ENCODE results near the gene FNDC8. TPM values are rescaled to one million over a fixed set of nuclear protein-coding genes. Genes with fewer than 3 reads are reported as not detected.
A peak's percentile ranks its signal among the peaks of the same experiment; 100 is the strongest.

The FNDC8 gene
- not detected for total RNA-seq

DNA sequence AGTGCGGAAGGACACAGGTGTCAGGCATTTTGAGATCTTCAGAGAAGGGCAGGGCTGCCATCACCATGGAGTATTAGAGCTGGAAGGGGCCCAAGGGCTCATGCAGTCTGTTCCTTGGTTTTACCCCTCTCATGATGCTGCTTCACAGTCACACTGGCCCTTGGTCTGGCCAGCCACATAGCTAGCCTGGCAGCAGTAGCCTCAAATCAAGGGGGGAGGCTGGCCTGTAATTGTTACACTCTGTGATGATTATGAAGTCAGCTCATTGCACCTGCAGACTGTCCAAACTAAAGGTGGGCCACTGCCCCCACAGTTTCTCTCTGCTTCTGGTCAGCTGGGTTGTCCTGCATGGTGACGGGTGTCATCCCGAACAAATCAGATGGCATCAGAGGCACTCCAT, at the start of gene FNDC8:
TSS of gene FNDC8 (plus strand) at position 301 of the 400 bp plus-strand sequence. CDS start at position 380, 79 bp downstream.
- H3K9me3 Mint-ChIP-seq: no peaks in the 10 kb centered on the region
- POLR2A ChIA-PET: no interaction called here
- H3K36me3 Mint-ChIP-seq: peaks cover 7% of the 10 kb centered on the region
- ATAC-seq (ENCODE audit: low read depth): no peak
- peaks cover 23% of the 10 kb centered on the region for H3K4me1 Mint-ChIP-seq
- DNase-seq: no peak
- no peak within 1 kb of the TSS for H3K27ac Mint-ChIP-seq
- H3K27me3 Mint-ChIP-seq: no peaks in the 10 kb centered on the region
- peak within 1 kb of the TSS; percentile 39 for H3K4me3 Mint-ChIP-seq

DNA sequence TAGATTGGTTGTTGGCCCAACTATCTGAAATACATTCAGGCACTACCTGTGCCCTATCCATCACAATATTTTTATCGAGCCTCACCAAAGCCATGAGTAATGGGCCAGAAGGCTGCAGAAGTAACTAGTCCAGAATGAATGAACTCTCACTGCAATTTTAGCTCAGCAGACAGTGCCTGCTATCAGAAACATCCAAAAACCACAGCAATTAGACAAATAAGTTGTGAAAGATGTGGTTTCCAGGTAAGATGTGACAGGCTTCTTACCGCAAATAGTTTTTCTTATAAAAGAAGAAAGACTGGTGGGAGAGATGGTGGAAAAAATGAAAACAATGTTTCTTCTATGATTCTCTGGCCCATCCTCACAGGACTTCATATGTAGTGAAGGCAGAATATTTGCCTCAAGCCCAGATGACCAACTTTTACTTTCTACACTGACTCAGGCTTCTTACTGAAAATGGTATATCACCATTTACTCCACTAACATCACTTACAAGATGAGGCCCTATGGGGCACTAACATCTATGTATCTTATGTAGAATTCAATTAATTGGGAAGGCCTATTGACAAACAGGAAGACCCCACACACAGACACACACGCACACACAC, 48.1 kb upstream of the FNDC8 start:
- no peak for DNase-seq
- Mint-ChIP-seq H3K4me1 (peaks cover 28% of the 10 kb centered on the region), H3K9me3 (no peaks in the 10 kb centered on the region), H3K27me3 (no peaks in the 10 kb centered on the region), H3K36me3 (peaks cover 10% of the 10 kb centered on the region), H3K27ac (peak overlapping the region; percentile 8), H3K4me3 (peak overlapping the region; percentile 34)
- POLR2A ChIA-PET: interaction anchor here (0.8 to 1.2 kb wide), 2 partner anchors 9 to 16 kb away, joined by 3 to 4 read pairs; no protein-coding TSS in a partner anchor
- ATAC-seq (ENCODE audit: low read depth): peak; percentile 56

DNA sequence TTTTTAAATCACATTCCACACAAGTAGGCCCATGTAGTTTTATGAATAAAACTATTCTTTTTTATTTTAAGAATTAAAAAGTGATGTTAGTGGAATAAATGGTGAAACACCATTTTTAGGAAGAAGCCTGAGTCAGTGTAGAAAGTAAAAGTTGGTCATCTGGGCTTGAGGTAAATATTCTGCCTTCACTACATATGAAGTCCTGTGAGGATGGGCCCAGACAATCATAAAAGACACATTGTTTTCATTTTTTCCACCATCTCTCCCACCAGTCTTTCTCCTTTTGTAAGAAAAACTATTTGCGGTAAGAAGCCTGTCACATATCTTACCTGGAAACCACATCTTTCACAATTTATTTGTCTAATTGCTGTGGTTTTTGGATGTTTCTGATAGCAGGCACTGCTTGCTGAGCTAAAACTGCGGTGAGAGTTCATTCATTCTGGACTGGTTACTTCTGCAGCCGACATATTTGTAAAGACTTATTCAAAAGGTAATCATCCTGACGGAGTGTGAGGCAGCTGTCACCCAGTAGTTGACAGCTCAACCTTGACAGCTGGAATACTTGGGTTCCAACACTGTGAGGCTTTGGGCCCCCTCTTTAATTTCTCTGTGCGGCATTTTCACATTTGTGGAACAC, 47.3 kb upstream of the FNDC8 start:
- H3K9me3 Mint-ChIP-seq: no peaks in the 10 kb centered on the region
- H3K27me3 Mint-ChIP-seq: no peaks in the 10 kb centered on the region
- H3K4me1 Mint-ChIP-seq: peaks cover 26% of the 10 kb centered on the region
- H3K4me3 Mint-ChIP-seq: peak overlapping the region; percentile 50
- ATAC-seq (ENCODE audit: low read depth): no peak
- peaks cover 10% of the 10 kb centered on the region for H3K36me3 Mint-ChIP-seq
- POLR2A ChIA-PET: interaction anchor here (0.9 to 1.2 kb wide), 2 partner anchors 12 to 15 kb away, joined by 3 to 4 read pairs; no protein-coding TSS in a partner anchor
- no peak for DNase-seq
- H3K27ac Mint-ChIP-seq: no peak overlapping the region

DNA sequence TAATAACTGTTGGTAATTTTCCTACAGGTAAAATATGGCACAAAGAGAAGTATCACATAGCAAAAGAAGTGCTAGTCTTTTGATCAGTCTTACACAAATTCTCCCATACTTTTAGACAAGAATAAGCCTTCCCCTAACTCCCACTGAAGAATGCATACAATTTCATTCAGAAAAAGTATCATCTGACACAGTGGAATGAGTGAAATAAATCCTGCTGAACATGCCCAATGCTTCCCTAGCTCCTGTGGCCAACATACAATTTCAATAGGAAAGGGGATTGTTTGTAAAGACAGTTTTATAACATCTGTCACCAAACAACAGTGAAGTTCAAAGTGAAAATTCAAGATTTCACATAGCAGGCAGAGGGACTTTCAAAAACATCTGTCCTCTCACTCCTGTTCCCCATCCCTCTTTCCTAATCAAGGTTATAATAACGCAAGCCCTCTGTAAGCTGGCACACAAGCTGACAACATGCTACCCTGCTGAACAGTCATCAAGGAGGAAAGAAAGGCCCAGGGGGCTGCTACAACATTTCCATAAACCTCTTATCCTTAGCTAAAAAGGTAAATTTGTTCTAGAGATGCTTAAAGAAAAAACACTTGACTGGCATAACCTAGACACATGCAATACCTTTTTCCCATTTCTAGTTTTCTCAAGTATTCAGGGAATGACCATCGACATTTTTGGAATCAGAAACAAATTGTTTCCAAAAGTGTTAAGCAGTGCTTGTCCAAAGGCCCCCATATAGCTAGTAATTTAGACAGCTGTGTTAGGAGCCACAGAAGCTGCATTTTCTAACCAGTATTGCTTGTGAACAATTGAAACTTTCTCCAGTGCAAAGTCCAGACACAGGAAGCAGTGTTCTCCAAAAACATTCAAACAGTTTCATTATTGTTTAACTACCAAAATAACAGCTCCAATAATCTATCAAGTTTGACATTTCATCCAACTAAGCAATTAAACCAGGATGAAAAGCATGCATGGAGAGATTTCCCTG, 46.4 kb upstream of the FNDC8 start:
- no peaks in the 10 kb centered on the region for H3K27me3 Mint-ChIP-seq
- POLR2A ChIA-PET: interaction anchor here (0.9 kb wide), 1 partner anchor 13 kb away, joined by 3 read pairs; no protein-coding TSS in a partner anchor
- peaks cover 29% of the 10 kb centered on the region for H3K4me1 Mint-ChIP-seq
- H3K36me3 Mint-ChIP-seq: peaks cover 9% of the 10 kb centered on the region
- DNase-seq (no peak), ATAC-seq (ENCODE audit: low read depth) (no peak)
- no peak overlapping the region for H3K27ac Mint-ChIP-seq
- H3K9me3 Mint-ChIP-seq: no peaks in the 10 kb centered on the region
- no peak overlapping the region for H3K4me3 Mint-ChIP-seq

DNA sequence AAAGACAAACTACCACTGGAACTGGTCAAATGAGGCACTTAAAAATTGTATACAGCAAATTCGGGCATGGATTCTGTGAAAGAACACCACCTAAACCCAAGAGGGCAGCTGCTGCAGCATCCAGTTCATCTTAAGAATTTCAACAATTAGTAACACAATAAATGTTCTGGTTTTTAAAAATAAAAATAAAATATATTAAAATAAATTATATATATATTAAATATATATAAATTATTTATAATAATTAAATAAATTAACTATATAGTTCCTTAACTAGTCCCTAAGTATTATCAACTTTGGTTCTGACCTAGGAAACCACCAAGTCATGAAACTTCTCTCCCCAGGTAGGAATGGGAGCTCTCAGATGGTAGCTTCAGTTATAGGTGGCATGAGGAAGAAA, 44.5 kb upstream of the FNDC8 start:
- no peak overlapping the region for H3K27ac Mint-ChIP-seq
- no peaks in the 10 kb centered on the region for H3K27me3 Mint-ChIP-seq
- POLR2A ChIA-PET: no interaction called here
- DNase-seq (no peak), ATAC-seq (ENCODE audit: low read depth) (no peak)
- H3K9me3 Mint-ChIP-seq: no peaks in the 10 kb centered on the region
- H3K36me3 Mint-ChIP-seq: peaks cover 9% of the 10 kb centered on the region
- no peak overlapping the region for H3K4me3 Mint-ChIP-seq
- peaks cover 43% of the 10 kb centered on the region for H3K4me1 Mint-ChIP-seq

DNA sequence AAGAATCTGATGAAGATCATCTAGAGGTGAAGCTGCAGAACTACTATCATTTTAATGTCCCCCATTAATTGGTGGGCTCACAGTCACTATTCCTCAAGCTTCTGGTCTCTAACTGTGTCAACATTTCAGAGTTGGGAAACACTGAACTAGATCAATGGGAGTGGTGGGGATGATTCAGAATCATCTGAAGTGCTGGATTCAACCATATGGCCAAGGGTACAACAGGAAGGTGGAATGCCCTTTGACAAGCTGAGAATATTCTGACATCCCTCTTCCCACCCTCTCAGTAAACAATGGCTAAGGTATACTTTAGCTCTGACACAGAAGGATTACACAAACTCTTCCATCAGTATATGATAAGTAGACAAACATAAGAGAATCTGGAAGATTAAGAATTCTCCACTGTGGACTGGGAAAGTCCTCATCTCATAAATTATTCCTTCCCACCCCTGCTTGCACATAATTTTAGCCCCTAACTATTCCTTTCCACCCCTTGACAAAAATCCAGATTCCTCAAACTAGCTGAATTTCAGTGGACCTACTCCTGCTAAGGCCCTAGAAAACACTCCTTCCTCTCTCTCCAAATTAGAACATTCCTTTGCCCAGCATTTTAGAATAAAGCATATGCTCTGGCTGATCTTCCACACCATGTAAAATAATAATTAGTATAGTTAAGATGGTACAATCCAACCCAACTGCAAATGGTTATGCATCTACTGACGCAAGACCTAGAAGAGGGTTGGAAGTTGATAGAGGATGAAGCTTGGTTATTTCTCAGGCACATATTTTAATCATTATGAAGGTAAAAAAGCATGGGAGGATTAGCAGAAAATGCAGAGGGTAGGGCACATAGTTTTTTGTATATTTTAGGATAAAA, 41.6 kb upstream of the FNDC8 start:
- Mint-ChIP-seq H3K4me3 (no peak overlapping the region), H3K27ac (peak overlapping the region; percentile 6), H3K36me3 (peaks cover 6% of the 10 kb centered on the region), H3K9me3 (no peaks in the 10 kb centered on the region), H3K4me1 (peaks cover 27% of the 10 kb centered on the region), H3K27me3 (no peaks in the 10 kb centered on the region)
- DNase-seq (no peak), ATAC-seq (ENCODE audit: low read depth) (no peak)
- POLR2A ChIA-PET: interaction anchor here (0.7 to 1.0 kb wide), 3 partner anchors 10 to 33 kb away, joined by 3 read pairs; no protein-coding TSS in a partner anchor

DNA sequence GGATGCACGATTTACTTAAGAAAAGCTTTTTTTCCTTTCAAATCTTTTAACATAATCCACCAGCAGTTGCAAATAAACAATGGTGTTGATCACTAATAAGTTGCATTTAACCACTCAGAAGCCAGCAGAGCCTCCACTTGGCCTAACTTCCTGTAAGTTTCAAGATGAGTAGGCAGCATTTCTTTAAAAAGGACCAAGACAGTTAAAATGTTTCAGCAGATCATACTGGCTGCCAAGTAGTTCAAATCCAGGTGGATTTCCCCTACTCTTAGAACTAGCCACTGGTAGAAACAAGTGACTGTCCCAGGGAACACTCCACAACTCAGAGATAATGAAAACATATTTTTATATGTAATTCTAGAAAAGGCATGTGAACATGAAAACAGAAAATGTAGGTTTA, 40.9 kb upstream of the FNDC8 start:
- ATAC-seq (ENCODE audit: low read depth) (peak; percentile 72), DNase-seq (no peak)
- peaks cover 8% of the 10 kb centered on the region for H3K36me3 Mint-ChIP-seq
- no peaks in the 10 kb centered on the region for H3K27me3 Mint-ChIP-seq
- POLR2A ChIA-PET: interaction anchor here (0.7 to 1.0 kb wide), 4 partner anchors 9 to 61 kb away, joined by 3 read pairs; no protein-coding TSS in a partner anchor
- H3K4me1 Mint-ChIP-seq: peaks cover 25% of the 10 kb centered on the region
- peak overlapping the region; percentile 31 for H3K27ac Mint-ChIP-seq
- H3K4me3 Mint-ChIP-seq: peak overlapping the region; percentile 22
- H3K9me3 Mint-ChIP-seq: no peaks in the 10 kb centered on the region

DNA sequence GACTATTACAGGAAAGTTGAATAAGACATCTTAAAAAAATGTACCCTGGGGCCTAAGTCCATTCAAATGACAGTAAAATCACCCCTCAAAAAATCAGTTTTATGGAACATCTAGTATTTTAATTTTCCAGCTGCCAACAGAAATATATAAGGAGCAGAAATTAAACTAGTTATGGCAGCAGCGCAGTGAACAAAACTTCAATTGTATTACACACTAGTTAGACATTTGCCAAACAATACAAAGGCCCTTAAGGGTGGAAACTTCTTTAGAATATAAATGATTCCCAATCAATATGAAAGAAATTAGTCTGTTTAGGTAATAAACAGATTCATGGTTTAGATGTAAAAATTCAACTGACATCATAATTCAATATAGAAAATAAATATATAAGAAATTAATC, 39.8 kb upstream of the FNDC8 start:
- POLR2A ChIA-PET: interaction anchor here (0.6 to 0.9 kb wide), 2 partner anchors 21 to 59 kb away, joined by 4 read pairs; no protein-coding TSS in a partner anchor
- Mint-ChIP-seq H3K27me3 (no peaks in the 10 kb centered on the region), H3K4me1 (peaks cover 26% of the 10 kb centered on the region), H3K27ac (no peak overlapping the region), H3K36me3 (peaks cover 8% of the 10 kb centered on the region), H3K9me3 (no peaks in the 10 kb centered on the region), H3K4me3 (no peak overlapping the region)
- DNase-seq (no peak), ATAC-seq (ENCODE audit: low read depth) (no peak)

DNA sequence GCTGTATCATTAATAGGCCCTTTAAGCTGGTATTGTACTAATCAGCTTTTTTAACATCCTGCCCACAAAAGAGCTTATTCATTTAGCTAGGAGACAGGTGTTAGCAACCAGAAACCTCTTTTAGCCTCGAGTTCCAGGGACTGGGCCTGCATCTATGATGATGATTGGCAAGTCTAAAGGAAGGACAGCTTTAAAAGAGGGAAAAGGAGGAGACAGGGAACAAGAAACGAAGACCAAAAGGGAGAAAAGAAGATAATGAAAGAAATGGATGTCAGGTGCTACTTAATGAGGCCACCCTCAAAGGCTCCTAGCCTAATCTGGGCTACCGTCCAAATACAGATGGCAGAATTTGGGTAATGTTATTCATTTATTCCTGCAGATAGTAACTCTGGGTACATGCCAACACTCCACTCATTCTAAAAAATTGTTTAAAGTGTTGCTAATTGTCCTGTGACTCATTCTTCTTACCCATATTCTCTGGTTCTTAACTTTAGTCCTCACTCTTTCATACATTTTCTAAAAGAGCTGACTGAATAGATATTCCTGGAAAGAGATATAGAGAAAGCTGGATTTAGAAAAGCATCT, 39.2 kb upstream of the FNDC8 start:
- POLR2A ChIA-PET: interaction anchor here (0.5 to 0.9 kb wide), 3 partner anchors 21 to 503 kb away, joined by 3 to 4 read pairs (median 4); no protein-coding TSS in a partner anchor
- ATAC-seq (ENCODE audit: low read depth) (no peak), DNase-seq (no peak)
- Mint-ChIP-seq H3K27ac (peak overlapping the region; percentile 26), H3K4me1 (peaks cover 30% of the 10 kb centered on the region), H3K36me3 (peaks cover 6% of the 10 kb centered on the region), H3K9me3 (no peaks in the 10 kb centered on the region), H3K4me3 (peak overlapping the region; percentile 51), H3K27me3 (no peaks in the 10 kb centered on the region)

DNA sequence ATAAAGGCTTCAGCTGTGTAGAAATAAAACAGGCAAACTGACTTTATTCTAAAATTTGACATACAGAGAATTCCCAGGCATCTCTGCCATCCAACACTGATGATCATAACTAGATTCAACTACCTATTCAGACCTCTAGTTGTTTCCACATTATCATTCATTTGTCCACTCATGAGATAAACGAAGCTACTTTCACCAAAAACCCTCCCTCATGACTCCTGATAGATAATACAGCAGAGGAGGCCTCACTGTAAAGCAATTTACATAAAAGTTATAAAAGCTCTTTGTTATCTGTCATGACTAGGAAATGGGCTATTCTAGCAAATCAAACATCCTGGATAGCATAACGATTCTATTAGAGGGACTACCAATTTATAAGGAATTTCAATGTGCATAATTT, 38.3 kb upstream of the FNDC8 start:
- Mint-ChIP-seq H3K27ac (no peak overlapping the region), H3K9me3 (no peaks in the 10 kb centered on the region), H3K36me3 (peaks cover 5% of the 10 kb centered on the region), H3K4me1 (peaks cover 39% of the 10 kb centered on the region), H3K4me3 (no peak overlapping the region), H3K27me3 (no peaks in the 10 kb centered on the region)
- DNase-seq (no peak), ATAC-seq (ENCODE audit: low read depth) (no peak)
- POLR2A ChIA-PET: no interaction called here

DNA sequence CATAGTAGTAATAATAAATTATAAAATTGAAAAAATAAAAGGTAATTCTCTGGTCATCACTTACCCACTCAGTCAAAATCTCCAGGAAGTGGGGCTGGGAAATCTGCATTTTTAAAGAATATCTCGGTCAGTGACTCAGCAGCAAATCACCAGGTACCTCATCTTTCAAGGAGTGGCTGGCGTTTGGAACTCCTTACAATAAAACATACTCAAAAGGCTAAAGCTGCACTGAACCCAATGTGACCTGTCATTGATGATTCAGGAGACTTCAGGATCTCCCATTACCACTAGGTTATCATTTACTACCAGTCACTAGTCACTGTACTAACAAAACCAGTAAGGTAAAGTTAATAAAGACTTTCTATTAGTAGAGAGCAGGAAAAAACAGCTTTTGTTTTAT, 36.4 kb upstream of the FNDC8 start:
- Mint-ChIP-seq H3K27ac (no peak overlapping the region), H3K27me3 (no peaks in the 10 kb centered on the region), H3K4me3 (no peak overlapping the region), H3K9me3 (no peaks in the 10 kb centered on the region), H3K4me1 (peaks cover 45% of the 10 kb centered on the region), H3K36me3 (peaks cover 2% of the 10 kb centered on the region)
- ATAC-seq (ENCODE audit: low read depth): no peak
- no peak for DNase-seq
- POLR2A ChIA-PET: interaction anchor here (1.1 kb wide), 1 partner anchor 39 kb away, joined by 3 read pairs; no protein-coding TSS in a partner anchor

DNA sequence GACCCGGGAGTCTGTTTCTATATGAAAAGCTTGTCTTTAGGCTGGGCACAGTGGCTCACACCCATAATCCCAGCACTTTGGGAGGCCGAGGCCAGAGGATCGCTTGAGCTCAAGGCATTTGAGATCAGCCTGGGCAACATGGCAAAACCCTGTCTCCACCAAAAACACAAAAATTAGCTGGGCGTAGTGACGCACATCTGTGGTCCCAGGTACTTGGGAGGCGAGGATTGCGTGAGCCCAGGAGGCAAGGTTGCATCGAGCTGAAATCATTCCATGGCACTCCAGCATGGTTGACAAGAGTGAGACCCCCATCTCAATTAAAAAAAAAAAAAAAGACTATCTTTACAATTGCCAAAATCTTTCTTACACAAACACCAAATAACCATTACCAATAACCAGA, 35.3 kb upstream of the FNDC8 start:
- H3K36me3 Mint-ChIP-seq: peaks cover 2% of the 10 kb centered on the region
- POLR2A ChIA-PET: interaction anchor here (1.1 kb wide), 1 partner anchor 40 kb away, joined by 3 read pairs; no protein-coding TSS in a partner anchor
- no peak for ATAC-seq (ENCODE audit: low read depth)
- peaks cover 35% of the 10 kb centered on the region for H3K4me1 Mint-ChIP-seq
- DNase-seq: no peak
- H3K27me3 Mint-ChIP-seq: no peaks in the 10 kb centered on the region
- no peaks in the 10 kb centered on the region for H3K9me3 Mint-ChIP-seq
- H3K4me3 Mint-ChIP-seq: no peak overlapping the region
- no peak overlapping the region for H3K27ac Mint-ChIP-seq

All from activated naive CD8-positive, alpha-beta T cell treated with anti-CD3 and anti-CD28 coated beads, Interleukin-2, amount 10 ng/mL, durations not matched to agents 7 days and 5 days (primary cell).